K562 (cell line): ENCODE data around the gene CPNE8. TPM values are rescaled to one million over a fixed set of nuclear protein-coding genes. Genes with fewer than 3 reads are reported as not detected.
A peak's percentile ranks its signal among the peaks of the same experiment; 100 is the strongest.

ENCODE experiments used
- ATF3 ChIP-seq, 2 experiments: fragments of 450-650 bp in 1 of 2; sonication (generic) in 1 of 2; formaldehyde crosslinking in 1 of 2; IDR thresholded peaks in 1 of 2; conservative IDR thresholded peaks in 1 of 2; 2 replicates each; pipeline versions ENCODE4 v1.6.1 to v1.8.1; 2016 to 2023; ENCODE audit warnings: mild to moderate bottlenecking in 2 of 2, moderate library complexity in 2 of 2, inconsistent platforms in 1 of 2, missing genetic modification reagents in 1 of 2
- ATF7 ChIP-seq: fragments of 450-650 bp; IDR thresholded peaks from 2 replicates; pipeline ENCODE4 v1.7.1; 2014; ENCODE audit warnings: mild to moderate bottlenecking, moderate library complexity
- BDP1 ChIP-seq: IDR thresholded peaks from 3 replicates; pipeline ENCODE4 v1.6.1; 2011; ENCODE audit not compliant: insufficient read length, insufficient read depth
- E2F6 ChIP-seq, 2 experiments: IDR thresholded peaks; 2 replicates each; pipeline ENCODE4 v1.6.1; 2011; ENCODE audit warnings: borderline replicate concordance in 1 of 2, control low read depth in 1 of 2, low read depth in 1 of 2, low read length in 1 of 2, mild to moderate bottlenecking in 1 of 2, mixed read lengths in 1 of 2, moderate library complexity in 1 of 2; ENCODE audit not compliant: insufficient read depth in 1 of 2, insufficient read length in 1 of 2, poor library complexity in 1 of 2, severe bottlenecking in 1 of 2; ENCODE audit errors: extremely low read depth in 1 of 2
- EGR1 ChIP-seq: fragments of 450-650 bp; conservative IDR thresholded peaks from 2 replicates; pipeline ENCODE4 v1.6.1; 2017; ENCODE audit warnings: mild to moderate bottlenecking
- GABPA ChIP-seq: fragments of 200-800 bp; sonication (Bioruptor generic); conservative IDR thresholded peaks from 2 replicates; pipeline ENCODE4 v1.6.1; 2016; ENCODE audit warnings: low read depth, missing genetic modification characterization, missing compliant biosample characterization
- KDM4B ChIP-seq, 2 experiments: fragments of 450-650 bp in 1 of 2; sonication (generic) in 1 of 2; IDR thresholded peaks; 2 replicates each; pipeline ENCODE4 v1.6.1; 2016 to 2017; ENCODE audit warnings: borderline replicate concordance in 2 of 2, antibody characterized with exemption in 1 of 2, low read depth in 1 of 2, mild to moderate bottlenecking in 1 of 2
- MAZ ChIP-seq, 2 experiments: fragments of 450-650 bp in 1 of 2; sonication (generic) in 1 of 2; formaldehyde crosslinking; IDR thresholded peaks in 1 of 2; conservative IDR thresholded peaks in 1 of 2; 2 replicates each; pipeline versions ENCODE4 v1.4.0 to v1.5.0; 2020; ENCODE audit warnings: mild to moderate bottlenecking in 1 of 2, missing genetic modification reagents in 1 of 2
- NRF1 ChIP-seq, 2 experiments: fragments of 450-650 bp; IDR thresholded peaks in 1 of 2; conservative IDR thresholded peaks in 1 of 2; 2 replicates each; pipeline ENCODE4 v1.6.1; 2014; ENCODE audit warnings: mild to moderate bottlenecking in 2 of 2
- PRDM10 ChIP-seq: fragments of 450-650 bp; IDR thresholded peaks from 2 replicates; pipeline ENCODE4 v1.6.1; 2018; ENCODE audit not compliant: partially characterized antibody
- RB1 ChIP-seq: fragments of 450-650 bp; IDR thresholded peaks from 2 replicates; pipeline ENCODE4 v1.6.1; 2017; ENCODE audit warnings: low read depth, mild to moderate bottlenecking
- TCF7 ChIP-seq: sonication (generic); IDR thresholded peaks from 2 replicates; pipeline ENCODE4 v1.6.1; 2016; ENCODE audit warnings: antibody characterized with exemption, borderline replicate concordance
- ZNF263 ChIP-seq: sonication (generic); formaldehyde crosslinking; IDR thresholded peaks from 2 replicates; pipeline ENCODE4 v1.8.0; 2022; ENCODE audit warnings: mild to moderate bottlenecking, missing genetic modification reagents, borderline replicate concordance
- ZNF3 ChIP-seq: fragments of 250-450 bp; sonication (Bioruptor Pico); IDR thresholded peaks from 2 replicates; pipeline ENCODE4 v1.5.0; 2021; ENCODE audit warnings: mild to moderate bottlenecking, moderate library complexity
- ZNF518B ChIP-seq: fragments of 250-450 bp; sonication (Bioruptor Pico); IDR thresholded peaks from 2 replicates; pipeline ENCODE4 v1.5.0; 2021; ENCODE audit warnings: mild to moderate bottlenecking, moderate library complexity
- ZNF75A ChIP-seq: fragments of 450-650 bp; formaldehyde crosslinking; IDR thresholded peaks from 2 replicates; pipeline ENCODE4 v1.4.0; 2020; ENCODE audit warnings: mild to moderate bottlenecking
- polyA plus RNA-seq, 8 experiments: library from polyadenylated mRNA; depleted of rRNA in 4 of 8; stranded (reverse) in 5 of 8; unstranded in 3 of 8; fragments of >200 nt; fragmentation: Nextera tagmentation in 2 of 8; fragmentation: Illumina TruSeq in 1 of 8; extraction: Ambion mirVana in 2 of 8; extraction: Trizol in 1 of 8; gene quantifications; 2 replicates each; pipeline versions ENCODE4 v1.2.1 to v1.2.3, GENCODE V29; 2011 to 2014; ENCODE audit warnings: inconsistent platforms in 1 of 8, missing spikeins in 1 of 8
- total RNA-seq, 7 experiments: library from RNA; depleted of rRNA in 6 of 7; stranded (reverse); fragments of >200 nt in 6 of 7; fragmentation: Illumina TruSeq in 2 of 7; extraction: Trizol in 2 of 7; gene quantifications; 2 replicates each; pipeline versions ENCODE4 v1.2.1 to v1.2.3, GENCODE V29; 2011 to 2021; ENCODE audit warnings: low replicate concordance in 1 of 7

CPNE8 gene
- total and polyA plus RNA-seq, 9 of the 15 experiments (the other 6 are each of a cell fraction or from before 2014, with no cell fraction given) = 2.4 to 7.0 (median 4.2) TPM

- 0 out of 4 replicates have a peak, but pooled peaks of 1 of the 2 experiments have one; percentile 37 for TF ChIP-seq KDM4B (IDR thresholded peaks at IDR 0.05; ENCODE audit: borderline replicate concordance in 2 of 2, low read depth in 1 of 2)
- peak; percentile 47; the same call in 1 of the 2 replicates for TF ChIP-seq RB1
- TF ChIP-seq BDP1 = no peak
- peak in 1 of 2 experiments; percentile 63 for TF ChIP-seq E2F6 (IDR thresholded peaks at IDR 0.05; ENCODE audit: borderline replicate concordance in 1 of 2, extremely low read depth in 1 of 2, insufficient read depth in 1 of 2, insufficient read length in 1 of 2, low read depth in 1 of 2, low read length in 1 of 2, poor library complexity in 1 of 2, severe bottlenecking in 1 of 2)
- TF ChIP-seq NRF1 (conservative IDR thresholded peaks at IDR 0.05 in 1 of 2, IDR thresholded peaks at IDR 0.05 in 1 of 2) = 0 out of 4 replicates have a peak, but pooled peaks of 1 of the 2 experiments have one; percentile 19
- peak; percentile 45; the same call in 1 of the 2 replicates for TF ChIP-seq ZNF263 (CRISPR knock-in tag)
- peak; percentile 34; the same call in 1 of the 2 replicates for TF ChIP-seq ATF7
- TF ChIP-seq ZNF3 (CRISPR knock-in tag) = no peak
- TF ChIP-seq ATF3 (IDR thresholded peaks at IDR 0.05) = 0 out of 2 replicates have a peak, but pooled peaks have one; percentile 17
- TF ChIP-seq ATF3 (CRISPR knock-in tag; conservative IDR thresholded peaks at IDR 0.05) = no peak
- TF ChIP-seq GABPA (tag) = 0 out of 2 replicates have a peak, but pooled peaks have one; percentile 29
- no peak for TF ChIP-seq ZNF518B (CRISPR knock-in tag)
- peak; percentile 63 for TF ChIP-seq EGR1
- no peak for TF ChIP-seq ZNF75A (CRISPR knock-in tag)
- no peak for TF ChIP-seq TCF7
- peak; percentile 47 to 80 for TF ChIP-seq MAZ (CRISPR knock-in tag; conservative IDR thresholded peaks at IDR 0.05 in 1 of 2, IDR thresholded peaks at IDR 0.05 in 1 of 2)
- TF ChIP-seq PRDM10 = peak; percentile 51
Observed at GRCh38 chr12:38906482-38907200, 1.2 kb upstream of the CPNE8 start (continued).
